IPS-11a (cell line): ENCODE measurements around the gene BCL10.

ENCODE experiments used
- H3K4me3 ChIP-seq: one replicate; pipeline ENCODE4 v1.5.1; 2013; ENCODE audit warnings: low read depth, low read length, control low read depth

Gene BCL10

GRCh38 chr1:85300140-85300539, 23.7 kb upstream of the BCL10 start:
- H3K4me3 ChIP-seq: no peak overlapping the region

DNA sequence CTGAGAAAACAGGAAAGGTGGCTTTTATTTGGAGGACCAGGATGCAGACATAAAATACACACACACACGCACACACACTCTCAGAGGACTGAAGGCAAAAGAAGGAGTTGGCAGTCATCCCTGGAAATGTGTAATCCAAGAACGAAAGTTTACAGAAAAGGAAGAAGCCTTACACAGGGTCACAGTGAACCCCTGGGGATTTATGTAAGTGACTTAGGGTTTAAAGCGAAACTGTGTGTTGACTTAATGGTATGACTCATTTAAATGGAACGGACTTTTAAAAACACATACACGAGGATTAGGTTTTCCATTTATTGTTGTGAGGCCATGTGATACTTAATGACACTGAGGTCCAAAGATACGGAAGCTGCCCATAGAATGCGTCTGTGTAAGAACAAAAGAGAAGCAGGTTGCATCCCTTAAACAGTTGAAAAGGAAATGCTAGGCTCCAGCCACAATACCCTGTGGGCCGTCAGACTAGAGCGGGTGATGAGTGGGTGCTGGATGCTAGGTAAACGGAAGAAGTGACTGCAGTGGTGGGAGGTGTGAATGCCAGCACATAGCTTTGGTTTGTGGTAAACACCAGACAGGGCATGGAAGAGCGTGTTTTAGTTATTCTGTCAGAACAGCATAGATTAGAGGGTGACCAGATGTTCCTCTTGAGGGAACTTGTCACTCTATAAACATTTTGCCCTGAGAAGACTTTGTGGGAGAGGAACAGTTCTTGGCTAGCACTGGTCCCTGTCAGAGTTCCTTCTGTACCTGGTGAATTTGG, 21.6 kb upstream of the BCL10 start:
- H3K4me3 ChIP-seq: no peak overlapping the region

- H3K4me3 ChIP-seq: no peak overlapping the region
Observed at GRCh38 chr1:85297538-85297854, 21.1 kb upstream of the BCL10 start.

DNA sequence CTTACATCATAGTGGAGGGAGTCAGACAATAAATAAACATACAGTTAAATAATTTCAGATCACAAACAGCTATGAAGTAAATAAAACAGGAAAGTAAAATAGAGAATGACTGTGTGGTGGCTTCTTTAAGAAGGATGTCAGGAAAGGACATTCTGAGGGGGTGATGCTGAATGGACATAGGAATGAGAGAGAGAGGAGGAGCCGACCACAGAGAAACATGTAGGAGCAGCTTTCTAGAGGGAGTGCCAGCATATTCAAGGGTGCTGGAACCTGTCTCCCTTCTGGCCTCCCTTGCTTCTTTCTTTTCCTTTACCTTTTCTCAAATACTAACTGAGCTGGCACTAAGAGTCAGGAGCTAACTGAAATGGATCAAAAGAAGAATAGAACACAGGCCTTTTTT, 20.5 kb upstream of the BCL10 start:
- no peak overlapping the region for H3K4me3 ChIP-seq

GRCh38 chr1:85295654-85296053, 19.2 kb upstream of the BCL10 start:
- H3K4me3 ChIP-seq: no peak overlapping the region

DNA sequence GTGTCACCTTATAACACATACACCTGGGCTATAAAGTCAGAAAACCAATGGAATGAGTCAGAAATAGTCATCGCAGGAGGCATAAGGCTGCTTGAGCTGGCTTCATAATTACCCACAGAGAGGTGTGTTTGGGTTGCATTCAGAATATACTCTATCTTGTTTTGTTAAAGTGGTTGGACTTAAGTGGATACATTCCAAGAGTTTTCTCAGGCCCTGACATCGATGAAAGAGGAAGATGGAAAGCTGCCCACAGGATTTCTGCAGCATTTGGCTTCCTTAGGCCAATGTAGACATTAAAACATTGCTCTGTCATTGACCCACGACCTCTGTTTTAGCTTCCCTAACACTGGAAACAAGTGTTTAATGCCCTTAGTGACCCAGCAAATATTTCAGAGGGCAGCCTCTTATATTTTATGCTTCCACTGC, 18.6 kb upstream of the BCL10 start:
- H3K4me3 ChIP-seq: no peak overlapping the region

DNA sequence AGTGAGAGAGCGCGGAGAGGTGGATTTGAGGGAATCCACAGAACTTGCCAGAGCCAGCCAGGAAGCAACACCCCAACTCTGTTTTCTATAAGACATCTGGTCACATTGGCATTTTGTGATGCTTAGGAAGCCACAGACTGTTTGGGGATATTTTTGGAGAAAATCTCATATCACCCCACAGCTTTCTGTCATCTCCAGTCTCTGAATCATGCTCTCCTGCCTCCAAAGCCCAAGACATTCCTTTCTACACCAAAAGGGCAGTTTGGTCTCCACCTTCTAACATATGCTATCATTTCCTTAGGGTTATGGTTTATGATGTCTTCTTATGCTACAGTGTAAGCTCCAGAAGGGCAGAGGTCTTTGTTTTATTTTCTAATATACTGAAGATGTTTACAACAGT, 14.4 kb upstream of the BCL10 start:
- H3K4me3 ChIP-seq: no peak overlapping the region

DNA sequence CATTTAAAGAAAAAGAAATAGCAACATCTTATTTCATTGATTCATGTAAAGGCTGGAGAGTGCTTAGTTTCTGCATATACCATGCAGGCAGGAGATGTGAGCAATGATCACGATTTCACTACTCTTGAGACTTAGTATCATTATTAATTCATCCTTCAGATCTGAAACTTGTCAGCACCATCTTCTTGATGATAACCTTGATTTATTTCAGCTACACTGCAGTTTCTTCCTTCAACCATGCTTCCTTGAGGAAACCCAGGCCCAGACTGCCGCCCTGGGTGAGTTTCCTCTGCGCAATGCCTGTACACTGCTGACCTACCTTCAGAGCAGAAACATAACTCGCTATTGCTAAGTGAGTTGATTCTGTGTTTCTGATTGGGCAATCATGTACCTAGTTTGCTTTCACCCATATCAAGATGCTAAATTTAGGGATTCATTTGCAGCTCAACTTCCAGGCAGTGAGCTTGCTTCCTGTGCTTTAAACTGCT, 13.5 kb upstream of the BCL10 start:
- H3K4me3 ChIP-seq: no peak overlapping the region

DNA sequence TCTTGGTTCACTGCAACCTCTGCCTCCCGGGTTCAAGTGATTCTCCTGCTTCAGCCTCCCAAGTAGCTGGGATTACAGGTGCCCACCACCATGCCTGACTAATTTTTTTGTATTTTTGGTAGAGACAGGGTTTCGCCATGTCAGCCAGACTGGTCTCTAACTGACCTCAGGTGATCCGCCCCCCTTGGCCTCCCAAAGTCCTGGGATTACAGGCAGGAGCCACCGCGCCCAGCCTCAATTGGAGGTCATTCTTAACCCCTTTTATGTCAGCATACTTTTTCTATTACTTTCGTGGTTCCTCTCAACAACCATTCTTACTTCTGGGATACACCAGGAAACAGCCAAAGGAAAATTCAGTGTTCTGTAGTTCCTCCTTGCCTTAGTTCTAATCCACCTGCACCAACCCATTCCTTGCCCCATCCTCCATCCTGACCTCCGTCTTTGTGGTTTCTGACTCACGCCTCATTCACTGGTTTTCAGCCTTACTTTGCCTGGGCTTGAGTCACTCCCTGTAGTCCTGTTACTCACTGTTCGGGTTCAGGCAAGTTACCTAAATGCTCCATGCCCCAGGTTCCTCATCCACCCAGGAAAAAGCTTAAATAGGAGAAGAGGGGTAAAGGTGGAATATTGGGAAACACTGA, 12.9 kb upstream of the BCL10 start:
- H3K4me3 ChIP-seq: no peak overlapping the region

- no peak overlapping the region for H3K4me3 ChIP-seq
Observed at GRCh38 chr1:85284202-85284601, 7.8 kb upstream of the BCL10 start.

DNA sequence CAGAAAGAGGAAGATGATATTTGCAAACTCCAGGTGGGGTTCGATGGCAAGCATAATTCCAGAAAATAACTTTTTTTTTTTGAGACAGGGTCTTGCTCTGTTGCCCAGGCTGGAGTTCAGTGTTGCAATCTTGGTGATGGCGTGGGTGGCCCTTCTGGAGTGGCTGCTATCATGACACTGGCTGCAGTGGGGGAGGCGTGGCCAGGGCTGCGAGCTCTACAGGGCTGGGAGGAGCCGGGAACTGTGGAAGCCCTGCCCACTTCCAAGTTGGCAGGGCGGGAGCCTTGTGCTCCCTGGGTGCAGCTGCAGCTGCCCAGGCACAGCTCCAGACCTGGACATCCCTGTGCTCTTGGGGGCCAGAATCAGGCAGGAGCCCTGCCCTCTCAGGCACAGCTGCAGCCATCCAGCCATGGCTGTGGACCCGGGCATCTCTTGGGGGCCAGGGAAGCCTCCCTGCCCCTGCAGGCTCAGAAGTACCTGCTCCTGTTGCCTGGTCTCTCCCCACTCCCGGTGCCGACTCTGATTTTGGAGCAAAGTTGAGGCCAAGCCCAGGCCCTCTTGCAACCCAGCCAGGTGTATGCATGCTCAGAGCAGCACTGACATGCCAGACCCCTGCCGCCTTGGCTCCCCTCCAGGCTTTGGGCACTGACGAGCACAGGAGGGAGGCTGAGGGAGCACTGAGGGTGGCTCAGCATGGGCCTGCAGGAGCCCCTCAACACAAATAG, 7.2 kb upstream of the BCL10 start:
- no peak overlapping the region for H3K4me3 ChIP-seq

- H3K4me3 ChIP-seq: no peak overlapping the region
Observed at GRCh38 chr1:85282424-85282823, 6.0 kb upstream of the BCL10 start.

DNA sequence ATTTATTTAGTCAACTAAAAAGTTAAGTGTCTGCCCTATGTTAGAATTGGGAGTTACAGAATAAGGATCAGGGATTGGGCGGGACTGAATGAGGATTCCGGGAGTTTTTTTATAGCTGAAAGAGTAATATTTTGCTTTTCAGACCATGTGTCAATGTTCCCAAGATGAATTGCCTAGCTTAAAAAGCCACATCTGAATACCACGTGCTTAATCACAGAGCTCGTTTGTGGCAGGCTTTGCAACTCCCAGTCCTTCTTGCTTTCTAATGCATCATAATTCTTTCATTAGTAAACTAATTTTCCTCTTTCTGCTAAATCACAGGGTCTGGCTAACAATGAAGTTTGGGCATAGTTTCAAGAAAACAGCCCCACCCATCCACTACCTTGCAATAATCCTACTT, 4.2 kb upstream of the BCL10 start:
- H3K4me3 ChIP-seq: no peak overlapping the region

DNA sequence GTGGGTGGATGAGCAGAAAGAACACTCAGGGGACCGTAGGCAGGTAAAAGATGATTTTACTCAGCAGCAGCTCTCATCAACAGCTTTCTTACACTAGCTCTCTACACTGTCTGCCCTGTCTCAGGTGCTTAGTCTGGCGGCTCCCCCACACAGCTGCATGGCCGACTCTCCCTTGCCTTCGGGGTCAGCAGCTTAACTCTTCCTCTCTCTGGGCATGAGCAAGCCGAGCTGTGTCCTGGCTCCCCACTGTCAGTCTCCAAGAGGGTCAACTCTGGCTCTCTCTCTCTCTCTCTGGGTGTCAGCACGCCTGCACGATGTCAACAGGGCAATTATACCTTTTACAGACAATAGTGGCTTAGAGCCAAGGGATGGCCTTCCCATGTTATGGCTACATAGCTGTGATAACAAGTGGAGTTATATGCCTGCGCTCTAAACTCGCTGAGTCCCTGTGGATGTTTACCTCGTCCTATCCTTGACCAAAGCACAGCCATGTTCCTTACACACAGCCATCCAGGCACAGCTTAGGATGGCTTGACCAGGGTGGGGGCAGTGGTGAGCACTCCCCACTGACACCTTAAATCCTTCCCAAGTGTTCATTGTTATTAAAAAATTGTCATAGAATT, 3.1 kb upstream of the BCL10 start:
- H3K4me3 ChIP-seq: no peak overlapping the region

DNA sequence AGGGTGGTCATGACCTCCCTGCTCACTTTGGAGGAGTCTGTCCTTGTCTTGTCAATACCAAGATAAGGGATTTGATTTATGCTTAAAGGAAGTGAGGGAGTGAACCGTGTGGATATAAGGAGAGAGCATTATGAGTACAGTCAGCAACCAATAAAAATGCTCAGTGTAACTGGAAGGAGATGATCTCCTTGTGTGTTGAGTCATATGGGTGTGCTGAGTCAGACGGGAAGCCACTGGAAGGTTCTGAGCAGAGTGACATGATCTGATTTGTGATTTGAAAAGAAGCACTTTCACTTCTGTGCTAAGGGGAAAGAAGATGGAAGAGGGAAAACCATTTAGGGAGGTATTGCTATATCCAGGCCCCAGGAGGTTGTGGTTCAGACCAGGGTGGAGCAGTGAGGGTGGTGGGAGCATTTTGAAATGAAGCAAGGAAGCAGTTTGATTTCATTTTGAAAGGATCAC, 2.5 kb upstream of the BCL10 start:
- no peak overlapping the region for H3K4me3 ChIP-seq

DNA sequence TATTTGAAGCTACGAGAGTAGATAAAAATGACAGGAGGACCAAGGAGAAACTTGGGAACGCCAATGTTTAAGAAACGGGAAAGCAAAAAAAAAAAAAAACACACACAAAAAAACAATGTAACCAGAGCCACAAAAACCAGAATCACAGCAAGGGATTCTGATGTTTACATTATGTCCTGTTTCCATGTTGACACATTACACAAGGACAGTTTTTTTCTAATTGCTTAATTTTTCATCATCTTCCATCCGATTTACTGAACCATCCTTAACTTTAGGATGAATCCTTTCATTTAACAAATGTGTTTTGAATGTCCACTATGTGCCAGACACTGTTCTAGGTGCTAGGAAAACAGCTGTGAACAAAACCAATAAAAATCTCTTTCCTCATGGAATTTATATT, 1.4 kb upstream of the BCL10 start:
- H3K4me3 ChIP-seq: no peak overlapping the region

GRCh38 chr1:85276978-85277639, 677 bp upstream of the BCL10 start:
- peak overlapping the region; percentile 49 for H3K4me3 ChIP-seq

- H3K4me3 ChIP-seq: peak overlapping the region; percentile 98
Observed at GRCh38 chr1:85275701-85276214, 674 bp downstream of the BCL10 start.

GRCh38 chr1:85274969-85275453, 1.4 kb downstream of the BCL10 start:
- H3K4me3 ChIP-seq: peak overlapping the region; percentile 98

DNA sequence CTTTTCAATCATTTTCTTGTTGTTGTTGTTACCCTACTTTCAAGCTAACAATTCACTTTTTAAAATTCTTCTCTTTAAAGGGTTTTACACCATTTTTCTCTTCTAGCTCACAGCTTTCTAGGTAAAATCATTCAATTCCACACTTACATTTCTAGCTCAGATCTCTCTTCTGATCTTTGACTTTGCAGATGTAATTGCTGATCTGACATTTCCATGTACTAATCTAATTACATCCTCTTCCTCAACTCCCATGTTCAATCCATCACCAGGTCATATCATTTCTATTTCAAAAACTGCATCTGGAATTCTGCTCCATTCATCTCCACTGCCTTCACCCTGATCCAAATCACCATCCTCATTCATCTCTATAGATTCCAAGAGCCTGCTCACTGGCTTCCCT, 3.0 kb downstream of the BCL10 start:
- no peak overlapping the region for H3K4me3 ChIP-seq
